Epithelial cell of prostate (primary cell): Measurements from ENCODE around the gene LIPF.
"Not testable (repeated sequence)": the region's sequence is repeated elsewhere in the genome, so short reads cannot be mapped to it uniquely, and the experiment has no call there.

Source experiments
- DNase-seq: peaks from one replicate; pipeline ENCODE4 v3.0.0-alpha.2; 2011; ENCODE audit warnings: low read depth, low spot score
- H3K27ac ChIP-seq: fragments of 450-650 bp; 2 replicates; pipeline ENCODE4 v1.5.1; 2017; ENCODE audit warnings: mild to moderate bottlenecking

The LIPF gene

GRCh38 chr10:88672041-88672440 lies 7.8 kb downstream of the LIPF start:
- DNase-seq: no peak

GRCh38 chr10:88676283-88677060 lies 12.2 kb downstream of the LIPF start:
- DNase-seq: no peak
- H3K27ac ChIP-seq: no peak overlapping the region

More at GRCh38 chr10:88672041-88672440, 7.8 kb downstream of the LIPF start:
- no peak overlapping the region for H3K27ac ChIP-seq

DNA sequence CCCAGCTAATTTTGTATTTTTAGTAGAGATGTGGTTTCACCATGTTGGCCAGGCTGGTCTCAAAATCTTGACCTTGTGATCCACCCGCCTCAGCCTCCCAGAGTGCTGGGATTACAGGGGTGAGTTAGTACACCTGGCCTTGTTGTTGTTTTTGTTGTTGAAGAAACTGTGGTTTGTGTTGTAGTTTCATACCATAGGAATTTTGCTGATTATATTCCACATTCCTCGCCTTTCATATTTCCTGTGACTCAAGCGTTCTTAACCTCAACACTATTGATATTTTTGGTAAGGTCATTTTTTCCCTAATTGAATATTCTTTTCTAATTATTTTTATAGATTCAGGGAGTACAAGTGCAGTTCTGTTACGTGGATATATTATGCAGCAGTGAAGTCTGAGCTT lies 16.7 kb downstream of the LIPF start:
- no peak for DNase-seq
- H3K27ac ChIP-seq: no peak overlapping the region

- no peak overlapping the region for H3K27ac ChIP-seq
- DNase-seq: no peak
Measured at GRCh38 chr10:88682491-88682890, 18.2 kb downstream of the LIPF start.

- DNase-seq: no peak
- no peak overlapping the region for H3K27ac ChIP-seq
Measured at GRCh38 chr10:88687853-88688467, 23.7 kb downstream of the LIPF start.

DNA sequence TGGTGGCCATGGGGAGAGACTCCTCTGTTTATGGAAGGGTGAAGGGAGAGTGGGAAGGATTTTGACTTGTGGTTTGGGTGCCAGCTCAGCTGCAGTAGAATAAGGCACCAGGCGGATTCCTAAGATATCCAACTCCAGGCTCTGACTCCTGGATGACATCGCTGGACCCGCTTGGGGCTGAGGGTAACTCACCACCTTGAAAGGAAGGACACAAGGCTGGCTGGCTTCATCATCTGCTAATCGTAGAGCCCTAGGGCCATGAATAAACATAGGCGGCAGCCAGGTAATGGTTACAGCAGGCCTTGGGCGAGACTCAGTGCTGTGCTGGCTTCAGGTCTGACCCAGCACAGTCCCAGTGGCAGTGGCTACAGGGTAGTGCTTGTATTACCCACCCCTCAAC lies 25.1 kb downstream of the LIPF start:
- peak overlapping the region; percentile 51 for H3K27ac ChIP-seq
- no peak for DNase-seq

DNA sequence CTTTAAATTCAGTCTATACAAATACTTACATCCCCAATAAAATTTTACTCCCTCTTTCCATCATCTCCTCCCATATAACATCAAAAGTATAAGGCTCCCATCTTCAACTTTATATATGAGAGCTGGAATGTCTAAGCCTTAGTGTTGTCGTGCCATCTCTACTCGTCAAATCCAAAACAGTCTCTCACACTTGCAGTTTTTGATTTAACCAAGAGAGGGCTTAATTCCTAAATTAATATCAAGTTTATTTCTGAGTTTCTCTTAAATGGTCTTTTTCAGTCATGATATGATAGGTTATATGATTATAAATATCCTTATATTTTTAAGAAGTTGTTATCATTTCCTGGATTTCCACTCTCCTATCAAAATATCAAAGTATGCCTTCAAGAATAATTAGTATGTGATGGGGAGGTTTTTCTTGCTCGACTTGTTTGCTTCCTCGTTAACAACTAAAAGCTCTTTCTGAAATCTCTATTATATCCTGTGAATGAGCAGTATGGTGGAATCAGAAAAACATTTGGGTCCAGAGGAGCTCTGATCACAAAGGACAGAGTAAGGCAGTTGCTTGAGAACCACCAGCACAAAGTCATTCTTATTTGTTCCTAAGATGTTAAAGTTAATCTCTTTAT lies 29.3 kb downstream of the LIPF start:
- DNase-seq: no peak
- H3K27ac ChIP-seq: no peak overlapping the region

DNA sequence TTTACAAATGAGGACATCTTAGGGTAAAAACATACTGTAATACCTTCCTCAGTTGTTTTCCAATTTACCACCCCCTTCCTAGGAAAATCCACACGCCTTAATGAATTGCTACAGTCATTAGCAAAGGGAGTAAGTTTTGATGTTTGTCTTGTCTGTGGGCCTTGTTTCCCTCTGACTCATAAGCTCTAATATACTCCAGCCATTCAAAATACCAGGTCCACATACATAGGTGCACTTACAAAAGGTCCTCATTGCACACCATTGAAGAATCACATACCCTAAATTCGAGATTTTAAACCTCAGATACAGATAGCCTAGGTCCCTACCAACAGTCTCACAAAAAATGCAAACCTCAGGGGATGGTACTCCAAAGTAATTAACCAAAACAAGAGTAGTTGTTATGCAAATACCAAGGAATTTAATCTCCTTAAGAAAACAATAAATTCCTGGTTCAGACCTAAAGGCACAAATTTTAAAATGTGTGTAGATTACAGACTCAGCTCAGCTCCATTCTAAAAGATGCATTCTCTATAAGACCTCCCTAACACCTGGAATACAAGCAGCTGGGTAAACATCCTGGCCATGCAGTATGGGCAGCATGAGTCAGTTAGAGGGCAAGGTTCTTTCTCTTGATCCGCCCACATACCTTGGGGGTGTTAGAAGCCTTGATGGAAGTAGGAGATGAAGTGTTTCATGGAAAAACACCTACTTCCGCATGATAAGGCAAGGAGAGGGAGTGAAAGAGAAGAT lies 38.8 kb downstream of the LIPF start:
- H3K27ac ChIP-seq: peak overlapping the region; percentile 60
- DNase-seq: peak; percentile 78

DNA sequence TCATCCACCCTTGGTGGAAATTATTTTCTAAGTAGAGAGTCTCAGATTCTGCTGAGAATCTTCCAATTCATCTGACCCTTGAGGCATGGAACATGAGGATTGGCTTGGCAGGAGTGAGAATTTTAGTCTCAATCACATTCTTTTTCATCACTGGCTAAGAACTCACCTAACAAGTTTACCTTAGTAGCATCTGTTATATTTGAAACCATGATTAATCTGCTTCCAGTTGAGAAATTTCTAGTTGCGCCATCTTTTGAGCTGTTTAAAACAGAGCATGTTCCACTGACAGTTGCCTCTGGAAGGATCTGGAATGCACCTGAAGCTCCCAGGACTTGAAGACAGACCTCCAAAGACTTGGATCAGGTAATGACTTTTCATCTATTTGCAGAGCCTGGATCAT lies 41.7 kb downstream of the LIPF start, which contains the start of gene LIPK:
Gene LIPK (plus strand): TSS at position 292 of the 400 bp plus-strand sequence. CDS start 18,295 bp downstream, outside the sequence.
- DNase-seq: peak; percentile 52

GRCh38 chr10:88707429-88708155 lies 43.4 kb downstream of the LIPF start:
- peak overlapping the region; percentile 65 for H3K27ac ChIP-seq
- DNase-seq: peak; percentile 81

More for the DNA sequence above, 41.7 kb downstream of the LIPF start, which contains the start of gene LIPK:
- peak within 1 kb of the TSS; percentile 65 for H3K27ac ChIP-seq

GRCh38 chr10:88709361-88709760 lies 45.1 kb downstream of the LIPF start:
- DNase-seq: not testable (repeated sequence)

DNA sequence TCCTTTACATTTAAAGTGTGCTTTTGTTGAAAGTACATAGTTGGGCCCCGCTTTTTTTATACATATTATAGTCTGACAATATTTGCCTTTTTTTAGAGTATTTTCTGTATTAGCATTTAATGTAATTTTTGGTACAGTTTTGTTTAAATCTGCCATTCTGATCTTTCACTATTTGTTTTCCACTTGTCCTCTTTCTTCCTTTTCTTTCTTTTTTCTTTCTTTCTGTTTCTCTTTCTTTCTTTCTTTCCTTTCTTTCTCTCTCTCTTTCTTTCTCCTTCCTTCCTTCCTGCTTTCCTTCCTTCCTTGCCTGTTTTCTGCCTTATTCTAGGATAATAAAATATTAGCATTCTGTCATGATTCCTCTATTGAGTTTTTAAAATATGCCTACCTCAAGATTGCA lies 51.3 kb downstream of the LIPF start:
- no peak for DNase-seq
- H3K27ac ChIP-seq: no peak overlapping the region

More at GRCh38 chr10:88709361-88709760, 45.1 kb downstream of the LIPF start:
- not testable (repeated sequence) for H3K27ac ChIP-seq

- no peak for DNase-seq
- H3K27ac ChIP-seq: no peak overlapping the region
Measured at GRCh38 chr10:88721392-88721791, 57.1 kb downstream of the LIPF start.

DNA sequence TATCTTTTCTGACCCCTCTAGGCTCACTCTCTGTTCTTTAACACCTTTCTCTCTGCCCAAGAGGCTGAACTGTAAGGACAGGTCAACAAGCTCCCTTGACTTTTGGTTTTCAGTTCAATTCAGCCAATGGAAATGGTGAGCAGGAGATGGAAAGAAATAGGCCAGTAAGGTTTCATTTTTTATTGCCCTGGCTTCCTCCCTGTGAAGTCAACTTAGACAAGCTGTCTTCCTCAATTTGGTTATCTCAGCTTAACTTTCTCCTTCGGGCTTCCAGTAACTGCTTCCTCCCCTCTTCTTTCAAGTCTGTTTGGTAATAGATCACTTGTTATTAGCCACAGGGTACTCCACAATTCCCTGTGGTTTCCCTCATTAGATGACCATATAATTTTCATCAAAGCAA lies 61.6 kb downstream of the LIPF start:
- no peak for DNase-seq

GRCh38 chr10:88728107-88728763 lies 64.0 kb downstream of the LIPF start:
- no peak for DNase-seq

More for the DNA sequence above, 61.6 kb downstream of the LIPF start:
- no peak overlapping the region for H3K27ac ChIP-seq

More at GRCh38 chr10:88728107-88728763, 64.0 kb downstream of the LIPF start:
- no peak overlapping the region for H3K27ac ChIP-seq
